HepG2 (cell line): ENCODE data around the gene CAMKK1. TPM values are rescaled to one million over a fixed set of nuclear protein-coding genes. Genes with fewer than 3 reads are reported as not detected.

ENCODE experiments used
- ATF7-NPFF ChIP-seq: sonication (generic); formaldehyde crosslinking; IDR thresholded peaks from 2 replicates; pipeline ENCODE4 v1.8.1; 2023; ENCODE audit warnings: mild to moderate bottlenecking, low read depth, missing genetic modification reagents, moderate library complexity
- CENPBD1 ChIP-seq: sonication (generic); formaldehyde crosslinking; IDR thresholded peaks from 2 replicates; pipeline ENCODE4 v1.8.0; 2022; ENCODE audit warnings: missing genetic modification reagents, low read depth, mild to moderate bottlenecking, borderline replicate concordance
- REL ChIP-seq: sonication (generic); formaldehyde crosslinking; conservative IDR thresholded peaks from 2 replicates; pipeline ENCODE4 v1.8.0; 2022; ENCODE audit warnings: mild to moderate bottlenecking, missing genetic modification reagents, moderate library complexity
- ZBTB20 ChIP-seq: sonication (generic); formaldehyde crosslinking; IDR thresholded peaks from 2 replicates; pipeline ENCODE4 v1.8.1; 2023; ENCODE audit warnings: missing genetic modification reagents, low read depth, mild to moderate bottlenecking, borderline replicate concordance
- ZBTB40 ChIP-seq, 2 experiments: fragments of 450-650 bp in 1 of 2; sonication (generic) in 1 of 2; formaldehyde crosslinking in 1 of 2; IDR thresholded peaks; 2 replicates each; pipeline versions ENCODE4 v1.6.1 to v1.8.0; 2016 to 2022; ENCODE audit warnings: antibody characterized with exemption in 1 of 2, mild to moderate bottlenecking in 1 of 2, missing genetic modification reagents in 1 of 2
- ZFP62 ChIP-seq: sonication (generic); formaldehyde crosslinking; IDR thresholded peaks from 2 replicates; pipeline ENCODE4 v1.4.0; 2020; ENCODE audit warnings: missing genetic modification reagents
- polyA plus RNA-seq, 8 experiments: library from polyadenylated mRNA; depleted of rRNA in 3 of 8; stranded (reverse) in 7 of 8; unstranded in 1 of 8; fragments of >200 nt; fragmentation: Illumina TruSeq in 4 of 8; extraction: Trizol in 4 of 8; gene quantifications; 2 replicates each; pipeline versions ENCODE4 v1.2.1 to v1.2.3, GENCODE V29; 2011 to 2016; ENCODE audit warnings: low read depth in 4 of 8, missing spikeins in 1 of 8, mixed read lengths in 1 of 8; ENCODE audit not compliant: insufficient read depth in 1 of 8
- total RNA-seq, 5 experiments: library from RNA; depleted of rRNA; stranded (reverse); fragments of >200 nt; fragmentation: Illumina TruSeq; extraction: Trizol; gene quantifications; 2 replicates each; pipeline ENCODE4 v1.2.3, GENCODE V29; 2016; ENCODE audit warnings: low read depth in 1 of 5

CAMKK1 gene
- total and polyA plus RNA-seq, 2 of the 13 experiments (the other 11 are each of a cell fraction or from before 2014, with no cell fraction given) = 1.5 to 1.6 TPM

GRCh38 chr17:3886776-3887175 lies 6.1 kb downstream of the CAMKK1 start (continued):
- TF ChIP-seq ZBTB40 (IDR thresholded peaks at IDR 0.05) (no peak), ZBTB40 (CRISPR knock-in tag; IDR thresholded peaks at IDR 0.05) (no peak), ATF7-NPFF (CRISPR knock-in tag) (no peak), REL (CRISPR knock-in tag) (no peak), ZFP62 (CRISPR knock-in tag) (no peak), ZBTB20 (CRISPR knock-in tag) (no peak), CENPBD1 (CRISPR knock-in tag) (no peak)
